Fibroblast of peridontal ligament (primary cell): ENCODE data around the gene SLC8A3.
"Not testable (repeated sequence)": the region's sequence is repeated elsewhere in the genome, so short reads cannot be mapped to it uniquely, and the experiment has no call there.

Experiments
- DNase-seq: peaks from one replicate; pipeline ENCODE4 v3.0.0-alpha.2; 2010; ENCODE audit errors: extremely low read depth

The SLC8A3 gene

GRCh38 chr14:70188659-70189455 is at the start of gene SLC8A3:
Gene SLC8A3, minus strand, starts transcription at chr14:70188951. Its CDS starts 20,529 bp downstream, at chr14:70168422.
- peak; percentile 31 for DNase-seq

- DNase-seq: no peak
Observed at GRCh38 chr14:70237710-70238109, 49.0 kb upstream of the SLC8A3 start.

- no peak for DNase-seq
Observed at GRCh38 chr14:70234066-70234950, 45.6 kb upstream of the SLC8A3 start.

- not testable (repeated sequence) for DNase-seq
Observed at GRCh38 chr14:70231756-70232544, 43.2 kb upstream of the SLC8A3 start.

GRCh38 chr14:70229877-70230640 is 41.3 kb upstream of the SLC8A3 start:
- not testable (repeated sequence) for DNase-seq

GRCh38 chr14:70213721-70214282 is 25.1 kb upstream of the SLC8A3 start:
- no peak for DNase-seq

GRCh38 chr14:70212752-70213151 is 24.0 kb upstream of the SLC8A3 start:
- DNase-seq: no peak

- no peak for DNase-seq
Observed at GRCh38 chr14:70208380-70208779, 19.6 kb upstream of the SLC8A3 start.

- no peak for DNase-seq
Observed at GRCh38 chr14:70203686-70204085, 14.9 kb upstream of the SLC8A3 start.

- DNase-seq: no peak
Observed at GRCh38 chr14:70201994-70202393, 13.2 kb upstream of the SLC8A3 start.

GRCh38 chr14:70193396-70193795 is 4.6 kb upstream of the SLC8A3 start:
- no peak for DNase-seq

- DNase-seq: no peak
Observed at GRCh38 chr14:70192915-70193314, 4.2 kb upstream of the SLC8A3 start.

GRCh38 chr14:70190156-70190555 is 1.4 kb upstream of the SLC8A3 start:
- no peak for DNase-seq

GRCh38 chr14:70189456-70190077 is 816 bp upstream of the SLC8A3 start:
- DNase-seq: peak; percentile 1

- DNase-seq: no peak
Observed at GRCh38 chr14:70188322-70188658, 461 bp downstream of the SLC8A3 start.

- DNase-seq: peak; percentile 3
Observed at GRCh38 chr14:70186900-70187451, 1.8 kb downstream of the SLC8A3 start.

GRCh38 chr14:70183991-70184390 is 4.8 kb downstream of the SLC8A3 start:
- no peak for DNase-seq

- DNase-seq: no peak
Observed at GRCh38 chr14:70181276-70181675, 7.5 kb downstream of the SLC8A3 start.

GRCh38 chr14:70180718-70181117 is 8.0 kb downstream of the SLC8A3 start:
- no peak for DNase-seq
